Measurements from ENCODE around the gene ASCC3.

The ASCC3 gene

GRCh38 chr6:100484474-100484873 lies 396.7 kb downstream of the ASCC3 start:
- H3K4me1 ChIP-seq (ENCODE audit: insufficient read depth, insufficient read length): no peaks in the 10 kb centered on the region
- no peaks in the 10 kb centered on the region for H3K36me3 ChIP-seq (ENCODE audit: insufficient read depth, insufficient read length, low read length)
- H3K9ac ChIP-seq (ENCODE audit: insufficient read length, low read depth): no peak overlapping the region
- no peak for TF ChIP-seq ZNF274 (IDR thresholded peaks at IDR 0.05; ENCODE audit: low read depth, low read length)
- TF ChIP-seq SUZ12 (IDR thresholded peaks at IDR 0.05; ENCODE audit: extremely low read depth, insufficient read depth, insufficient read length): no peak
- no peak for TF ChIP-seq YY1 (IDR thresholded peaks at IDR 0.05; ENCODE audit: insufficient read depth, insufficient read length)
- H3K9me3 ChIP-seq (ENCODE audit: insufficient read depth, low read length): no peaks in the 10 kb centered on the region
- no peak overlapping the region for H3K4me3 ChIP-seq (ENCODE audit: insufficient read length, low read depth)
- DNase-seq (ENCODE audit: low read depth, low spot score): no peak
- no peaks in the 10 kb centered on the region for H3K27me3 ChIP-seq (ENCODE audit: insufficient read depth, insufficient read length)

- Histone ChIP-seq H3K4me1 (ENCODE audit: insufficient read depth, insufficient read length) (no peaks in the 10 kb centered on the region), H3K9me3 (ENCODE audit: insufficient read depth, low read length) (no peaks in the 10 kb centered on the region), H3K36me3 (ENCODE audit: insufficient read depth, insufficient read length, low read length) (no peaks in the 10 kb centered on the region), H3K27me3 (ENCODE audit: insufficient read depth, insufficient read length) (no peaks in the 10 kb centered on the region), H3K9ac (ENCODE audit: insufficient read length, low read depth) (no peak overlapping the region), H3K4me3 (ENCODE audit: insufficient read length, low read depth) (no peak overlapping the region)
- no peak for DNase-seq (ENCODE audit: low read depth, low spot score)
- TF ChIP-seq SUZ12 (IDR thresholded peaks at IDR 0.05; ENCODE audit: extremely low read depth, insufficient read depth, insufficient read length) (no peak), ZNF274 (IDR thresholded peaks at IDR 0.05; ENCODE audit: low read depth, low read length) (no peak), YY1 (IDR thresholded peaks at IDR 0.05; ENCODE audit: insufficient read depth, insufficient read length) (no peak)
These were observed 398.4 kb downstream of the ASCC3 start for GRCh38 chr6:100482698-100483097.

- H3K9ac ChIP-seq (ENCODE audit: insufficient read length, low read depth): no peak overlapping the region
- no peaks in the 10 kb centered on the region for H3K9me3 ChIP-seq (ENCODE audit: insufficient read depth, low read length)
- H3K4me3 ChIP-seq (ENCODE audit: insufficient read length, low read depth): no peak overlapping the region
- no peak for TF ChIP-seq SUZ12 (IDR thresholded peaks at IDR 0.05; ENCODE audit: extremely low read depth, insufficient read depth, insufficient read length)
- TF ChIP-seq ZNF274 (IDR thresholded peaks at IDR 0.05; ENCODE audit: low read depth, low read length): no peak
- TF ChIP-seq YY1 (IDR thresholded peaks at IDR 0.05; ENCODE audit: insufficient read depth, insufficient read length): no peak
- DNase-seq (ENCODE audit: low read depth, low spot score): no peak
- H3K4me1 ChIP-seq (ENCODE audit: insufficient read depth, insufficient read length): no peaks in the 10 kb centered on the region
- H3K36me3 ChIP-seq (ENCODE audit: insufficient read depth, insufficient read length, low read length): no peaks in the 10 kb centered on the region
- no peaks in the 10 kb centered on the region for H3K27me3 ChIP-seq (ENCODE audit: insufficient read depth, insufficient read length)
These were observed 401.7 kb downstream of the ASCC3 start for GRCh38 chr6:100479179-100480035.

- no peak overlapping the region for H3K9ac ChIP-seq (ENCODE audit: insufficient read length, low read depth)
- DNase-seq (ENCODE audit: low read depth, low spot score): no peak
- TF ChIP-seq SUZ12 (IDR thresholded peaks at IDR 0.05; ENCODE audit: extremely low read depth, insufficient read depth, insufficient read length) (no peak), ZNF274 (IDR thresholded peaks at IDR 0.05; ENCODE audit: low read depth, low read length) (no peak), YY1 (IDR thresholded peaks at IDR 0.05; ENCODE audit: insufficient read depth, insufficient read length) (no peak)
- H3K9me3 ChIP-seq (ENCODE audit: insufficient read depth, low read length): no peaks in the 10 kb centered on the region
- no peaks in the 10 kb centered on the region for H3K4me1 ChIP-seq (ENCODE audit: insufficient read depth, insufficient read length)
- no peaks in the 10 kb centered on the region for H3K27me3 ChIP-seq (ENCODE audit: insufficient read depth, insufficient read length)
- no peaks in the 10 kb centered on the region for H3K36me3 ChIP-seq (ENCODE audit: insufficient read depth, insufficient read length, low read length)
- H3K4me3 ChIP-seq (ENCODE audit: insufficient read length, low read depth): no peak overlapping the region
These were observed 405.4 kb downstream of the ASCC3 start for GRCh38 chr6:100475554-100476320.

GRCh38 chr6:100473182-100473581 lies 407.9 kb downstream of the ASCC3 start:
- TF ChIP-seq SUZ12 (IDR thresholded peaks at IDR 0.05; ENCODE audit: extremely low read depth, insufficient read depth, insufficient read length): no peak
- TF ChIP-seq YY1 (IDR thresholded peaks at IDR 0.05; ENCODE audit: insufficient read depth, insufficient read length): no peak
- TF ChIP-seq ZNF274 (IDR thresholded peaks at IDR 0.05; ENCODE audit: low read depth, low read length): no peak
- no peak overlapping the region for H3K9ac ChIP-seq (ENCODE audit: insufficient read length, low read depth)
- no peak for DNase-seq (ENCODE audit: low read depth, low spot score)
- no peaks in the 10 kb centered on the region for H3K9me3 ChIP-seq (ENCODE audit: insufficient read depth, low read length)
- no peak overlapping the region for H3K4me3 ChIP-seq (ENCODE audit: insufficient read length, low read depth)
- H3K27me3 ChIP-seq (ENCODE audit: insufficient read depth, insufficient read length): no peaks in the 10 kb centered on the region
- no peaks in the 10 kb centered on the region for H3K4me1 ChIP-seq (ENCODE audit: insufficient read depth, insufficient read length)
- no peaks in the 10 kb centered on the region for H3K36me3 ChIP-seq (ENCODE audit: insufficient read depth, insufficient read length, low read length)

GRCh38 chr6:100472674-100473073 lies 408.5 kb downstream of the ASCC3 start:
- H3K4me1 ChIP-seq (ENCODE audit: insufficient read depth, insufficient read length): no peaks in the 10 kb centered on the region

More at GRCh38 chr6:100472674-100473073, 408.5 kb downstream of the ASCC3 start:
- no peaks in the 10 kb centered on the region for H3K9me3 ChIP-seq (ENCODE audit: insufficient read depth, low read length)
- no peak for TF ChIP-seq YY1 (IDR thresholded peaks at IDR 0.05; ENCODE audit: insufficient read depth, insufficient read length)
- no peak for TF ChIP-seq ZNF274 (IDR thresholded peaks at IDR 0.05; ENCODE audit: low read depth, low read length)
- TF ChIP-seq SUZ12 (IDR thresholded peaks at IDR 0.05; ENCODE audit: extremely low read depth, insufficient read depth, insufficient read length): no peak
- no peak for DNase-seq (ENCODE audit: low read depth, low spot score)
- H3K27me3 ChIP-seq (ENCODE audit: insufficient read depth, insufficient read length): peaks cover 3% of the 10 kb centered on the region
- no peaks in the 10 kb centered on the region for H3K36me3 ChIP-seq (ENCODE audit: insufficient read depth, insufficient read length, low read length)
- no peak overlapping the region for H3K9ac ChIP-seq (ENCODE audit: insufficient read length, low read depth)
- no peak overlapping the region for H3K4me3 ChIP-seq (ENCODE audit: insufficient read length, low read depth)
